Osteoblast (primary cell): ENCODE results near the gene VAMP5. TPM values are rescaled to one million over a fixed set of nuclear protein-coding genes. Genes with fewer than 3 reads are reported as not detected.
"Not testable (repeated sequence)": the region's sequence is repeated elsewhere in the genome, so short reads cannot be mapped to it uniquely, and the experiment has no call there.

ENCODE experiments used
- DNase-seq: peaks from one replicate; pipeline ENCODE4 v3.0.0; 2011; ENCODE audit warnings: low spot score, mixed read lengths; ENCODE audit not compliant: insufficient read length; ENCODE audit errors: missing footprints
- H2AFZ ChIP-seq: 2 replicates; pipeline ENCODE4 v1.6.0; 2011; ENCODE audit warnings: mild to moderate bottlenecking, low read length
- H3K27ac ChIP-seq: 2 replicates; pipeline ENCODE4 v1.5.1; 2011; ENCODE audit warnings: mild to moderate bottlenecking, low read depth, low read length, moderate library complexity
- H3K27me3 ChIP-seq: 2 replicates; pipeline ENCODE4 v1.6.0; 2012; ENCODE audit warnings: mild to moderate bottlenecking, control low read depth, inconsistent platforms, low read length, moderate library complexity; ENCODE audit not compliant: insufficient read depth
- H3K36me3 ChIP-seq: 2 replicates; pipeline ENCODE4 v1.5.1; 2011; ENCODE audit warnings: mild to moderate bottlenecking, low read length, control low read depth, moderate library complexity; ENCODE audit not compliant: insufficient read depth
- H3K4me1 ChIP-seq: 2 replicates; pipeline ENCODE4 v1.5.1; 2011; ENCODE audit warnings: mild to moderate bottlenecking, low read length, control low read depth, moderate library complexity; ENCODE audit not compliant: insufficient read depth
- H3K4me2 ChIP-seq: 2 replicates; pipeline ENCODE4 v1.6.0; 2011; ENCODE audit warnings: mild to moderate bottlenecking, low read length; ENCODE audit not compliant: insufficient read depth
- H3K4me3 ChIP-seq: fragments of 200-600 bp; sonication (generic); 3 replicates; pipeline ENCODE4 v1.5.1; 2012; ENCODE audit warnings: mild to moderate bottlenecking, low read length, inconsistent platforms; ENCODE audit not compliant: insufficient read depth
- H3K79me2 ChIP-seq: 2 replicates; pipeline ENCODE4 v1.6.0; 2012; ENCODE audit warnings: mild to moderate bottlenecking, low read length, control low read depth, inconsistent platforms; ENCODE audit not compliant: insufficient read depth
- H3K9me3 ChIP-seq: 2 replicates; pipeline ENCODE4 v1.5.1; 2011; ENCODE audit warnings: low read depth, low read length, control low read depth
- H4K20me1 ChIP-seq: 2 replicates; pipeline ENCODE4 v1.6.0; 2012; ENCODE audit warnings: mild to moderate bottlenecking, low read length, control low read depth; ENCODE audit not compliant: insufficient read depth
- total RNA-seq: library from RNA; depleted of rRNA; stranded (reverse); fragments of >200 nt; gene quantifications from 2 replicates; pipeline ENCODE4 v1.2.3, GENCODE V29; 2012
- TF ChIP-seq, protein P1 (sequence below): IDR thresholded peaks from 2 replicates; pipeline ENCODE4 v1.5.1; 2011; ENCODE audit warnings: mild to moderate bottlenecking, low read depth, low read length, moderate library complexity; ENCODE audit errors: extremely low read depth

VAMP5 gene
- total RNA-seq, 1 donor = 27.1 TPM

- H3K36me3 ChIP-seq = peaks cover 18% of the 10 kb centered on the region
- DNase-seq = peak; percentile 98
- peak within 1 kb of the TSS; percentile 59 for H3K27ac ChIP-seq
- peaks cover 39% of the 10 kb centered on the region for H3K79me2 ChIP-seq
- H3K4me1 ChIP-seq = peaks cover 42% of the 10 kb centered on the region
- no peaks in the 10 kb centered on the region for H3K27me3 ChIP-seq
- H3K4me3 ChIP-seq = peak within 1 kb of the TSS; percentile 88
- H3K9me3 ChIP-seq = no peaks in the 10 kb centered on the region
- peaks cover 4% of the 10 kb centered on the region for H4K20me1 ChIP-seq
- TF ChIP-seq, protein P1, sequence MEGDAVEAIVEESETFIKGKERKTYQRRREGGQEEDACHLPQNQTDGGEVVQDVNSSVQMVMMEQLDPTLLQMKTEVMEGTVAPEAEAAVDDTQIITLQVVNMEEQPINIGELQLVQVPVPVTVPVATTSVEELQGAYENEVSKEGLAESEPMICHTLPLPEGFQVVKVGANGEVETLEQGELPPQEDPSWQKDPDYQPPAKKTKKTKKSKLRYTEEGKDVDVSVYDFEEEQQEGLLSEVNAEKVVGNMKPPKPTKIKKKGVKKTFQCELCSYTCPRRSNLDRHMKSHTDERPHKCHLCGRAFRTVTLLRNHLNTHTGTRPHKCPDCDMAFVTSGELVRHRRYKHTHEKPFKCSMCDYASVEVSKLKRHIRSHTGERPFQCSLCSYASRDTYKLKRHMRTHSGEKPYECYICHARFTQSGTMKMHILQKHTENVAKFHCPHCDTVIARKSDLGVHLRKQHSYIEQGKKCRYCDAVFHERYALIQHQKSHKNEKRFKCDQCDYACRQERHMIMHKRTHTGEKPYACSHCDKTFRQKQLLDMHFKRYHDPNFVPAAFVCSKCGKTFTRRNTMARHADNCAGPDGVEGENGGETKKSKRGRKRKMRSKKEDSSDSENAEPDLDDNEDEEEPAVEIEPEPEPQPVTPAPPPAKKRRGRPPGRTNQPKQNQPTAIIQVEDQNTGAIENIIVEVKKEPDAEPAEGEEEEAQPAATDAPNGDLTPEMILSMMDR = no peak
- H3K4me2 ChIP-seq = peak within 1 kb of the TSS; percentile 98
- H2AFZ ChIP-seq = peak within 1 kb of the TSS; percentile 81
These were observed 18.4 kb downstream of the VAMP5 start, which contains the start of gene TMEM150A for GRCh38 chr2:85602476-85603234. TSS of gene TMEM150A (minus strand) at chr2:85602698. CDS start at chr2:85601948, 750 bp downstream.

DNA sequence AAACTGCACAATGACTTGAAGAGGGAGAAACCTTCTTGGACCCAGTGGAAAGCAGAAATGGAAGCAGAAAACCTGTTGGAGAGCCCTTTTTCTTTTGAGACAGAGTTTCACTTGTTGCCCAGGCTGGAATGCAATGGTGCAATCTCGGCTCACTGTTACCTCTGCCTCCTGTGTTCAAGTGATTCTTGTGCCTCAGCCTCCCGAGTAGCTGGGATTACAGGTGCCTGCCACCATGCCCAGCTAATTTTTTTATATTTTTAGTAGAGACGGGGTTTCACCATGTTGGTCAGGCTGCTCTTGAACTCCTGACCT, 19.9 kb downstream of the VAMP5 start:
- H3K27me3 ChIP-seq, H4K20me1 ChIP-seq, DNase-seq, H3K27ac ChIP-seq, H3K9me3 ChIP-seq, H2AFZ ChIP-seq: not testable (repeated sequence)
- H3K4me3 ChIP-seq = peak overlapping the region; percentile 38
- peaks cover 45% of the 10 kb centered on the region for H3K79me2 ChIP-seq
- peak overlapping the region; percentile 37 for H3K4me2 ChIP-seq
- H3K36me3 ChIP-seq = peaks cover 22% of the 10 kb centered on the region
- H3K4me1 ChIP-seq = peaks cover 42% of the 10 kb centered on the region

GRCh38 chr2:85604568-85605339, 20.5 kb downstream of the VAMP5 start:
- H3K4me3 ChIP-seq = peak overlapping the region; percentile 20
- H3K79me2 ChIP-seq = peaks cover 47% of the 10 kb centered on the region
- H3K4me2 ChIP-seq = peak overlapping the region; percentile 73
- no peaks in the 10 kb centered on the region for H3K27me3 ChIP-seq
- H3K4me1 ChIP-seq = peaks cover 42% of the 10 kb centered on the region
- H4K20me1 ChIP-seq = peaks cover 4% of the 10 kb centered on the region
- no peak overlapping the region for H2AFZ ChIP-seq
- DNase-seq = peak; percentile 59
- TF ChIP-seq, protein P1 = no peak
- peak overlapping the region; percentile 80 for H3K27ac ChIP-seq
- H3K9me3 ChIP-seq = no peaks in the 10 kb centered on the region
- H3K36me3 ChIP-seq = peaks cover 26% of the 10 kb centered on the region

GRCh38 chr2:85605406-85606115, 21.3 kb downstream of the VAMP5 start:
- H4K20me1 ChIP-seq = peaks cover 8% of the 10 kb centered on the region
- H3K36me3 ChIP-seq = peaks cover 29% of the 10 kb centered on the region
- no peaks in the 10 kb centered on the region for H3K9me3 ChIP-seq
- no peaks in the 10 kb centered on the region for H3K27me3 ChIP-seq
- peaks cover 48% of the 10 kb centered on the region for H3K4me1 ChIP-seq
- TF ChIP-seq, protein P1 = no peak
- H3K27ac ChIP-seq = peak overlapping the region; percentile 80
- H3K79me2 ChIP-seq = peaks cover 53% of the 10 kb centered on the region
- no peak overlapping the region for H2AFZ ChIP-seq
- DNase-seq = peak; percentile 91
- peak overlapping the region; percentile 73 for H3K4me2 ChIP-seq
- peak overlapping the region; percentile 17 for H3K4me3 ChIP-seq
